ENCODE measurements around the gene ZKSCAN8. TPM values are rescaled to one million over a fixed set of nuclear protein-coding genes. Genes with fewer than 3 reads are reported as not detected.

ZKSCAN8 gene
- total RNA-seq, 4 donors from 2014 or later = 7.6 to 23.0 (median 14.2) TPM

- WGBS = under 1% methylated on average over 24 of the region's 28 CpGs
- Histone ChIP-seq H3K36me3 (peaks cover 32% of the 10 kb centered on the region), H3K9me3 (no peaks in the 10 kb centered on the region), H3K4me1 (peaks cover 16% of the 10 kb centered on the region), H3K27ac (peak within 1 kb of the TSS; percentile 42), H3K4me3 (peak within 1 kb of the TSS; percentile 61), H3K27me3 (no peaks in the 10 kb centered on the region)
- peak; percentile 86 to 87 for DNase-seq (ENCODE audit: low spot score in 2 of 2)
- TF ChIP-seq POLR2AphosphoS5 (IDR thresholded peaks at IDR 0.05) (no peak), POLR2A (IDR thresholded peaks at IDR 0.05) (peak in 1 of 2 donors; percentile 23)
These were observed 17.2 kb upstream of the ZKSCAN8 start, which contains the start of gene ZSCAN16 for GRCh38 chr6:28124350-28124970. Gene ZSCAN16 (plus strand): TSS chr6:28124609. CDS start chr6:28125444, 835 bp downstream.

- peaks cover 34% of the 10 kb centered on the region for H3K36me3 ChIP-seq
- H3K4me3 ChIP-seq = peak overlapping the region; percentile 61
- H3K27me3 ChIP-seq = no peaks in the 10 kb centered on the region
- H3K9me3 ChIP-seq = no peaks in the 10 kb centered on the region
- TF ChIP-seq POLR2AphosphoS5 (IDR thresholded peaks at IDR 0.05) (no peak), POLR2A (IDR thresholded peaks at IDR 0.05) (no peak), EP300 (IDR thresholded peaks at IDR 0.05) (no peak)
- TF ChIP-seq, protein P1, sequence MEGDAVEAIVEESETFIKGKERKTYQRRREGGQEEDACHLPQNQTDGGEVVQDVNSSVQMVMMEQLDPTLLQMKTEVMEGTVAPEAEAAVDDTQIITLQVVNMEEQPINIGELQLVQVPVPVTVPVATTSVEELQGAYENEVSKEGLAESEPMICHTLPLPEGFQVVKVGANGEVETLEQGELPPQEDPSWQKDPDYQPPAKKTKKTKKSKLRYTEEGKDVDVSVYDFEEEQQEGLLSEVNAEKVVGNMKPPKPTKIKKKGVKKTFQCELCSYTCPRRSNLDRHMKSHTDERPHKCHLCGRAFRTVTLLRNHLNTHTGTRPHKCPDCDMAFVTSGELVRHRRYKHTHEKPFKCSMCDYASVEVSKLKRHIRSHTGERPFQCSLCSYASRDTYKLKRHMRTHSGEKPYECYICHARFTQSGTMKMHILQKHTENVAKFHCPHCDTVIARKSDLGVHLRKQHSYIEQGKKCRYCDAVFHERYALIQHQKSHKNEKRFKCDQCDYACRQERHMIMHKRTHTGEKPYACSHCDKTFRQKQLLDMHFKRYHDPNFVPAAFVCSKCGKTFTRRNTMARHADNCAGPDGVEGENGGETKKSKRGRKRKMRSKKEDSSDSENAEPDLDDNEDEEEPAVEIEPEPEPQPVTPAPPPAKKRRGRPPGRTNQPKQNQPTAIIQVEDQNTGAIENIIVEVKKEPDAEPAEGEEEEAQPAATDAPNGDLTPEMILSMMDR (IDR thresholded peaks at IDR 0.05) = no peak
- peaks cover 16% of the 10 kb centered on the region for H3K4me1 ChIP-seq
- peak overlapping the region; percentile 42 for H3K27ac ChIP-seq
- no peak for DNase-seq (ENCODE audit: low spot score in 2 of 2)
- WGBS = 3% methylated on average over 6 of the region's 6 CpGs
These were observed 16.7 kb upstream of the ZKSCAN8 start for GRCh38 chr6:28124971-28125353.

DNA sequence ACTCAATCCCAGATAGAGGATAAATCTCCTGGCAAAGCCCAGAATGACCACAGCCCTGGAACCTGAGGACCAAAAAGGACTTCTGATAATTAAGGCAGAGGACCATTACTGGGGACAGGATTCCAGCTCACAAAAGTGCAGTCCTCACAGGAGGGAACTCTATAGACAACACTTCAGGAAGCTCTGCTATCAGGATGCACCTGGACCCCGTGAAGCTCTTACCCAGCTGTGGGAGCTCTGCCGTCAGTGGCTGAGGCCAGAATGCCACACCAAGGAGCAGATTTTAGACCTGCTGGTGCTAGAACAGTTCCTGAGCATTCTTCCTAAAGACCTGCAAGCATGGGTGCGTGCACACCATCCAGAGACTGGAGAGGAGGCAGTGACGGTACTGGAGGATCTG, 16.3 kb upstream of the ZKSCAN8 start:
- WGBS = 73% methylated on average over 3 of the region's 4 CpGs
- H3K4me1 ChIP-seq = peaks cover 16% of the 10 kb centered on the region
- TF ChIP-seq POLR2A (IDR thresholded peaks at IDR 0.05) (no peak), POLR2AphosphoS5 (IDR thresholded peaks at IDR 0.05) (no peak), EP300 (IDR thresholded peaks at IDR 0.05) (no peak)
- TF ChIP-seq, protein P1 (IDR thresholded peaks at IDR 0.05) = no peak
- H3K27me3 ChIP-seq = no peaks in the 10 kb centered on the region
- peaks cover 34% of the 10 kb centered on the region for H3K36me3 ChIP-seq
- no peak overlapping the region for H3K27ac ChIP-seq
- no peak overlapping the region for H3K4me3 ChIP-seq
- no peaks in the 10 kb centered on the region for H3K9me3 ChIP-seq
- DNase-seq (ENCODE audit: low spot score in 2 of 2) = no peak

GRCh38 chr6:28134015-28134414, 7.7 kb upstream of the ZKSCAN8 start:
- TF ChIP-seq POLR2AphosphoS5 (IDR thresholded peaks at IDR 0.05) = no peak
- TF ChIP-seq, protein P1 (IDR thresholded peaks at IDR 0.05) = peak in 1 of 2 donors; percentile 10
- no peak for DNase-seq (ENCODE audit: low spot score in 2 of 2)

GRCh38 chr6:28134716-28135115, 7.0 kb upstream of the ZKSCAN8 start:
- DNase-seq (ENCODE audit: low spot score in 2 of 2) = no peak
- TF ChIP-seq POLR2AphosphoS5 (IDR thresholded peaks at IDR 0.05) (no peak), EP300 (IDR thresholded peaks at IDR 0.05) (no peak), POLR2A (IDR thresholded peaks at IDR 0.05) (no peak)
- TF ChIP-seq, protein P1 (IDR thresholded peaks at IDR 0.05) = no peak
- Histone ChIP-seq H3K4me3 (no peak overlapping the region), H3K9me3 (no peaks in the 10 kb centered on the region), H3K4me1 (peaks cover 26% of the 10 kb centered on the region), H3K27ac (no peak overlapping the region), H3K27me3 (no peaks in the 10 kb centered on the region), H3K36me3 (peaks cover 9% of the 10 kb centered on the region)
- 61% methylated on average over 1 of the region's 1 CpG for WGBS

More at GRCh38 chr6:28134015-28134414, 7.7 kb upstream of the ZKSCAN8 start:
- H3K36me3 ChIP-seq = peaks cover 13% of the 10 kb centered on the region
- H3K4me3 ChIP-seq = no peak overlapping the region
- 59% methylated on average over 3 of the region's 3 CpGs for WGBS
- H3K27me3 ChIP-seq = no peaks in the 10 kb centered on the region
- peaks cover 26% of the 10 kb centered on the region for H3K4me1 ChIP-seq
- H3K27ac ChIP-seq = no peak overlapping the region
- H3K9me3 ChIP-seq = no peaks in the 10 kb centered on the region

Measured in suprapubic skin (tissue), 4 donors.